Measurements from ENCODE around the gene CLBA1. TPM values are rescaled to one million over a fixed set of nuclear protein-coding genes. Genes with fewer than 3 reads are reported as not detected.

The CLBA1 gene
- total RNA-seq, 1 donor from 2014 or later, result 16.2 TPM

GRCh38 chr14:104994978-104995377, 9.4 kb downstream of the CLBA1 start:
- no peak overlapping the region for H3K4me3 Mint-ChIP-seq
- no peak overlapping the region for H3K27ac Mint-ChIP-seq
- no peak for TF ChIP-seq CTCF (conservative IDR thresholded peaks at IDR 0.05)
- no peak for DNase-seq (ENCODE audit: extremely low spot score, unreplicated experiment)
- H3K9me3 Mint-ChIP-seq, result no peaks in the 10 kb centered on the region
- no peaks in the 10 kb centered on the region for H3K4me1 Mint-ChIP-seq (ENCODE audit: unreplicated experiment)
- H3K36me3 Mint-ChIP-seq, result peaks cover 21% of the 10 kb centered on the region
- no peaks in the 10 kb centered on the region for H3K27me3 Mint-ChIP-seq

- no peaks in the 10 kb centered on the region for H3K9me3 Mint-ChIP-seq
- no peaks in the 10 kb centered on the region for H3K27me3 Mint-ChIP-seq
- no peak overlapping the region for H3K27ac Mint-ChIP-seq
- no peak for TF ChIP-seq CTCF (conservative IDR thresholded peaks at IDR 0.05)
- H3K4me1 Mint-ChIP-seq (ENCODE audit: unreplicated experiment), result no peaks in the 10 kb centered on the region
- no peak overlapping the region for H3K4me3 Mint-ChIP-seq
- H3K36me3 Mint-ChIP-seq, result peaks cover 22% of the 10 kb centered on the region
- no peak for DNase-seq (ENCODE audit: extremely low spot score, unreplicated experiment)
These were observed 10.4 kb downstream of the CLBA1 start for GRCh38 chr14:104996032-104996431.

GRCh38 chr14:104996483-104996882, 10.9 kb downstream of the CLBA1 start:
- no peak overlapping the region for H3K4me3 Mint-ChIP-seq
- DNase-seq (ENCODE audit: extremely low spot score, unreplicated experiment), result no peak
- no peak overlapping the region for H3K27ac Mint-ChIP-seq
- H3K9me3 Mint-ChIP-seq, result no peaks in the 10 kb centered on the region
- no peaks in the 10 kb centered on the region for H3K27me3 Mint-ChIP-seq
- no peaks in the 10 kb centered on the region for H3K4me1 Mint-ChIP-seq (ENCODE audit: unreplicated experiment)
- TF ChIP-seq CTCF (conservative IDR thresholded peaks at IDR 0.05), result no peak
- H3K36me3 Mint-ChIP-seq, result peaks cover 22% of the 10 kb centered on the region

GRCh38 chr14:104998801-104999200, 13.2 kb downstream of the CLBA1 start:
- no peak for DNase-seq (ENCODE audit: extremely low spot score, unreplicated experiment)
- Mint-ChIP-seq H3K4me3 (no peak overlapping the region), H3K27me3 (no peaks in the 10 kb centered on the region), H3K4me1 (ENCODE audit: unreplicated experiment) (no peaks in the 10 kb centered on the region), H3K27ac (no peak overlapping the region), H3K9me3 (no peaks in the 10 kb centered on the region), H3K36me3 (peaks cover 10% of the 10 kb centered on the region)
- no peak for TF ChIP-seq CTCF (conservative IDR thresholded peaks at IDR 0.05)

GRCh38 chr14:104999361-104999760, 13.8 kb downstream of the CLBA1 start:
- Mint-ChIP-seq H3K27me3 (no peaks in the 10 kb centered on the region), H3K4me3 (no peak overlapping the region), H3K9me3 (no peaks in the 10 kb centered on the region), H3K36me3 (peaks cover 10% of the 10 kb centered on the region), H3K27ac (no peak overlapping the region), H3K4me1 (ENCODE audit: unreplicated experiment) (no peaks in the 10 kb centered on the region)
- DNase-seq (ENCODE audit: extremely low spot score, unreplicated experiment), result no peak
- TF ChIP-seq CTCF (conservative IDR thresholded peaks at IDR 0.05), result no peak

GRCh38 chr14:105005329-105005928, 19.8 kb downstream of the CLBA1 start:
- Mint-ChIP-seq H3K4me3 (no peak overlapping the region), H3K27ac (no peak overlapping the region), H3K36me3 (no peaks in the 10 kb centered on the region), H3K9me3 (no peaks in the 10 kb centered on the region), H3K4me1 (ENCODE audit: unreplicated experiment) (no peaks in the 10 kb centered on the region), H3K27me3 (no peaks in the 10 kb centered on the region)
- no peak for DNase-seq (ENCODE audit: extremely low spot score, unreplicated experiment)
- no peak for TF ChIP-seq CTCF (conservative IDR thresholded peaks at IDR 0.05)
